ENCODE measurements around the gene FN1. TPM values are rescaled to one million over a fixed set of nuclear protein-coding genes. Genes with fewer than 3 reads are reported as not detected.

FN1 gene
- total RNA-seq, 1 donor from 2014 or later = 30,644 TPM

DNA sequence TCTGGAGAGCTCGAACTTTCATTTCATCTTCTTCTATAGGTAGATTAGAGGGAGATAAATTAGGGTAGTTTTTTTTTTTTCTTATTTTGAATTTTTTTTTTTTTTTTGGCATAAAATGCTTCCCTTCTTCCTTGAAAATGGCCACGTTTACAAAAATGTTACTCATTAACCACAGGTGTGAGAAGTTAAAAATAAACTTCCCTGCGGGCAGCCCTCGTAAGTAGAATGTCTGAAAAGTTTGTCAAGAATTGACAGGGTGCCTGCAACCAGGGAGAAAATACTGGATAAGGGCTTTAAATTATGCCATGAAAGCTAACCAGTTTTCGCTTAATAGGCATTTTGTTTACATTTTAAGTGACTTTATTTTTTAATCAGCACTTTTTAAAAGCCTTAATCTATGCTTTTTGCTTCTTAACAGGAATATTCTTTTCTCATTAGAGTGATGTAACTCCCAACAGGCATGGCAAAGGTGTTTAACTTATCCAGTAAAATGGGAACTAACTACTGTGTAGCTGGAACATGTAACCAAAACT, 4.2 kb upstream of the FN1 start:
- Mint-ChIP-seq H3K27ac (ENCODE audit: unreplicated experiment) (peak overlapping the region; percentile 98), H3K4me3 (ENCODE audit: unreplicated experiment) (peak overlapping the region; percentile 84), H3K27me3 (ENCODE audit: low read depth) (no peaks in the 10 kb centered on the region), H3K36me3 (ENCODE audit: low read depth) (peaks cover 8% of the 10 kb centered on the region), H3K4me1 (ENCODE audit: low read depth) (peaks cover 52% of the 10 kb centered on the region), H3K9me3 (ENCODE audit: low read depth) (no peaks in the 10 kb centered on the region)
- TF ChIP-seq, protein P1, sequence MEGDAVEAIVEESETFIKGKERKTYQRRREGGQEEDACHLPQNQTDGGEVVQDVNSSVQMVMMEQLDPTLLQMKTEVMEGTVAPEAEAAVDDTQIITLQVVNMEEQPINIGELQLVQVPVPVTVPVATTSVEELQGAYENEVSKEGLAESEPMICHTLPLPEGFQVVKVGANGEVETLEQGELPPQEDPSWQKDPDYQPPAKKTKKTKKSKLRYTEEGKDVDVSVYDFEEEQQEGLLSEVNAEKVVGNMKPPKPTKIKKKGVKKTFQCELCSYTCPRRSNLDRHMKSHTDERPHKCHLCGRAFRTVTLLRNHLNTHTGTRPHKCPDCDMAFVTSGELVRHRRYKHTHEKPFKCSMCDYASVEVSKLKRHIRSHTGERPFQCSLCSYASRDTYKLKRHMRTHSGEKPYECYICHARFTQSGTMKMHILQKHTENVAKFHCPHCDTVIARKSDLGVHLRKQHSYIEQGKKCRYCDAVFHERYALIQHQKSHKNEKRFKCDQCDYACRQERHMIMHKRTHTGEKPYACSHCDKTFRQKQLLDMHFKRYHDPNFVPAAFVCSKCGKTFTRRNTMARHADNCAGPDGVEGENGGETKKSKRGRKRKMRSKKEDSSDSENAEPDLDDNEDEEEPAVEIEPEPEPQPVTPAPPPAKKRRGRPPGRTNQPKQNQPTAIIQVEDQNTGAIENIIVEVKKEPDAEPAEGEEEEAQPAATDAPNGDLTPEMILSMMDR (IDR thresholded peaks at IDR 0.05) = no peak
- DNase-seq (ENCODE audit: low spot score) = no peak

DNA sequence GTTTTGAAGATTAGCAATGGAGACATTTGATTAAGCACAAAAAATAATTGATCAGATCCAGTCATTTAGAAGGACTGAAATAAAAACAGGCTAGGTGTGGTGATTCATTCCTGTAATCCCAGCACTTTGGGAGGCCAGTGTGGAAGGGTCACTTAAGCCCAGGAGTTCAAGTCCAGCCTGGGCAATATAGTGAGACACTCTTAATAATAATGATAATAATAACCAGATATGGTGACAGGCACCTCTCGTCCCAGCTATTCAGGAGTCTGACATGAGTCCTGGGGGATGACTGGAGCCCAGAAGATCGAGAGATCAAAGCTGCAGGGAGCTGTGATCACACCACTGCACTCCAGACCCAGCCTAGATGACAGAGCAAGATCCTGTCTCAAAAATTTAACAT, 3.5 kb upstream of the FN1 start:
- DNase-seq (ENCODE audit: low spot score) = no peak
- TF ChIP-seq, protein P1 (IDR thresholded peaks at IDR 0.05) = no peak
- no peaks in the 10 kb centered on the region for H3K9me3 Mint-ChIP-seq (ENCODE audit: low read depth)
- peak overlapping the region; percentile 84 for H3K4me3 Mint-ChIP-seq (ENCODE audit: unreplicated experiment)
- peaks cover 14% of the 10 kb centered on the region for H3K36me3 Mint-ChIP-seq (ENCODE audit: low read depth)
- H3K27ac Mint-ChIP-seq (ENCODE audit: unreplicated experiment) = peak overlapping the region; percentile 98
- peaks cover 52% of the 10 kb centered on the region for H3K4me1 Mint-ChIP-seq (ENCODE audit: low read depth)
- H3K27me3 Mint-ChIP-seq (ENCODE audit: low read depth) = no peaks in the 10 kb centered on the region

DNA sequence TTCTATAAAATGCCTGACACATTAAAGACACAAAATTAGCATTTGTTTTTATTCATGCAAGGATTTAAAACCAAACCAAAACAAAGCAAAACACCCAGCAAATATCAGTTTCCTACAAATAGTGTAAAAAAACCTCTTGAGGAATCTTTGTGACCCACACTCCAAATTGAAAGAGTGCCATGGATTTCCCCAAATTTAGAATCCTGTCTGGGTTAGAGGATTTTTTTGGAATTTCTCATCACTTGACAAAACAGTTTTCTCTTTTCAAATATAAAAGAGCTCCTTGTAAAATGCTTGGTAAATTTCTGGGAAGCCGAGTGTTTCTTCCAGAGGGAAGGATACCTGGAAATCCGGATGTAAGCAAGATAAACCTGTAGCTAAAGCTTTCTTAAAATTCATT, 1.7 kb upstream of the FN1 start:
- Mint-ChIP-seq H3K4me1 (ENCODE audit: low read depth) (peaks cover 59% of the 10 kb centered on the region), H3K27ac (ENCODE audit: unreplicated experiment) (peak overlapping the region; percentile 98)
- DNase-seq (ENCODE audit: low spot score) = no peak

DNA sequence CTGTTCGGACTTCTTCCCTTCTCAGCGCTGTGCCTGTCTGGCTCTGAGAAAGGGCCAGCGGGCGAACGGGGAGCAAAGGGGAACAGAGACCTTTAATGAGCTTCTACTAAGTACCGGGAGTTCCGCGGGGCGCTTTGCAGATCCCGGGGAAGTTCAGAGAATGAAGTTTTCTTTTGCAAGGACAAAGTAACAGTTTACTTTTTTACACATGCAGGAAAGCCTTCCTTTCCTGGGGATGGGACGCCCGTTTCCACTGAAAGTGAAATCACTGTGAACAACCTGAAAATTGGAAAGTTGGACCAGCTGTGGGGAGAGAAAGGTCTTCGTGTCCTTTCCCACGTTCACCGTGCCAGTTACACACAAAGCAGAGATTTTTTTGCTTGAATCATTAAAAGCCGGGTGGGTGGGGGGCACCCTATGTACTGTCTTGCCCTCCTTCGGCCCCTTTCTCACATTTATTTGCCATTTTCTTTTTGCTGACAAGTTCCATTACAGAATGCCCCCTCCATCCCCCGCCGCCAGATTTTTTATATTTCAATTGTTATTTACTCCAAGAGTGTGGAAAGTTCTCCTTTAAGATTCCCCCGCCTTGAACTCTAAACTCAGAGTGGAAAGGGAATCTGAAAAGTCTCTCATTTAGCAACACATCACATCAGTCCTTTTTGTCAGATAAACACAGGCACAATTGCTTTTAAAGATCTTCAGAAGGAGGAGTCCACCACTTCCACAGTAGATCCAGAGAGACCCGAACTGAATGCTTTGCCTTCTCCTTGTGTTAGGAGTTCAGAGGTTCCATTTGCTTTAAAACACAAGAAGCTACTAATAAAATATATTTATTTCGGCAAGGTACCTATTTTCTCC, 1.1 kb upstream of the FN1 start:
- no peaks in the 10 kb centered on the region for H3K9me3 Mint-ChIP-seq (ENCODE audit: low read depth)
- H3K4me1 Mint-ChIP-seq (ENCODE audit: low read depth) = peaks cover 57% of the 10 kb centered on the region
- TF ChIP-seq, protein P1 (IDR thresholded peaks at IDR 0.05) = peak; percentile 12
- no peak for DNase-seq (ENCODE audit: low spot score)
- H3K27ac Mint-ChIP-seq (ENCODE audit: unreplicated experiment) = peak overlapping the region; percentile 98
- peaks cover 35% of the 10 kb centered on the region for H3K36me3 Mint-ChIP-seq (ENCODE audit: low read depth)
- H3K4me3 Mint-ChIP-seq (ENCODE audit: unreplicated experiment) = peak overlapping the region; percentile 84
- H3K27me3 Mint-ChIP-seq (ENCODE audit: low read depth) = no peaks in the 10 kb centered on the region

More for the DNA sequence above, 1.7 kb upstream of the FN1 start:
- TF ChIP-seq, protein P1 (IDR thresholded peaks at IDR 0.05) = no peak
- Mint-ChIP-seq H3K4me3 (ENCODE audit: unreplicated experiment) (peak overlapping the region; percentile 84), H3K36me3 (ENCODE audit: low read depth) (peaks cover 30% of the 10 kb centered on the region), H3K9me3 (ENCODE audit: low read depth) (no peaks in the 10 kb centered on the region), H3K27me3 (ENCODE audit: low read depth) (no peaks in the 10 kb centered on the region)

DNA sequence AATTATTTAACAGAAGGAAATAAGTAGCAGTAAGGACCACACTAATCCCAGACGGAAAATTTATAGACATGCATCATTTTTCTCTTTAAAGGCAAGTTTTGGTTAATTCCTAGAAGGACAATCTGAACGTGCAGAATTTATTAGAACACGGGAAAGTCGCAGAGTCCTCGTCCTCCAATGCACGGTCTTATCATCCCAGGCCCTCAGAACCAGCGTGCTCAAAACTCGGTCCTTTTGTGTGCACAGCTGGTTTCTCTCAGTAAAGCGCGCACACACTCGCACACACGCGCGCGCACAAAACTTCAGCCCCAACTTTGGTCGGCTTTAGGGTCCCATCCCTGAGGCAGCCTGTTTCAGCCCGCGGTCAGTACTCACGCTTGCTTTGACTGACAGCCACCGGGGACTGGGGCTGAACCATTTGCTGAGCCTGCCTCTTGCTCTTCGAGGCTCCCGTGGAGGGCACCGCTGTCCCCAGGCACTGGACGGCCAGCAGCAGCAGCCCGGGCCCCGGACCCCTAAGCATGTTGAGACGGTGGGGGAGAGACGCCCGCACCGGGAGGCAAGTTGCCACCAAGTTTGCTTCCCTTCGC, 493 bp downstream of the FN1 start:
- Mint-ChIP-seq H3K4me3 (ENCODE audit: unreplicated experiment) (peak overlapping the region; percentile 84), H3K27me3 (ENCODE audit: low read depth) (no peaks in the 10 kb centered on the region), H3K27ac (ENCODE audit: unreplicated experiment) (peak overlapping the region; percentile 99), H3K36me3 (ENCODE audit: low read depth) (peaks cover 49% of the 10 kb centered on the region), H3K9me3 (ENCODE audit: low read depth) (no peaks in the 10 kb centered on the region), H3K4me1 (ENCODE audit: low read depth) (peaks cover 60% of the 10 kb centered on the region)
- DNase-seq (ENCODE audit: low spot score) = peak; percentile 94
- TF ChIP-seq, protein P1 (IDR thresholded peaks at IDR 0.05) = no peak

Data from chondrocyte (in vitro differentiated cells).